GM18519 (cell line): Measurements from ENCODE around the gene EFCAB9.
"Not testable (repeated sequence)": the region's sequence is repeated elsewhere in the genome, so short reads cannot be mapped to it uniquely, and the experiment has no call there.

Experiments
- ATAC-seq: cut with Tn5 transposase; IDR thresholded peaks from one replicate; pipeline ENCODE4 v1.9.1; 2021; ENCODE audit warnings: mild to moderate bottlenecking, moderate library complexity; ENCODE audit not compliant: unreplicated experiment, low FRiP score

Gene EFCAB9

DNA sequence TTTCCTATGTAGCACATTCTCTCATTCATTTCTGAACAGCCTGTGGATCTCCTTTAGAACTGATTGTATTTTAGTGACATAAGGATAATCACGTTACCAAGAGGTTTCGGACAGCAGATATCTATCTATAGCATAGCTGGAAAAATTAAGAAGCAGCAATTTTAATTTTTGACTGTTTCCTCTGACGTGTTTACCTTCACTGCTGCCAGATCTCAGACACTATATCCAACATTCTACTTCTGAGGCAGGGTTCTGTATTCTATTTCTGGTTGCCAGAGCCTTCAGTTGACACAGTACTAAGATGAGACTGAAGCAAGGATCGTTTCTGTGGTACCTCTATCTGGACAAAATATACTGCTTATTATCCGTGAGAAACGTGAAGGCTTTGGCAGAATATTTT lies at the start of gene EFCAB9:
TSS of gene EFCAB9 (plus strand) at position 301 of the 400 bp plus-strand sequence. CDS start at position 302, 1 bp downstream.
- no peak for ATAC-seq

DNA sequence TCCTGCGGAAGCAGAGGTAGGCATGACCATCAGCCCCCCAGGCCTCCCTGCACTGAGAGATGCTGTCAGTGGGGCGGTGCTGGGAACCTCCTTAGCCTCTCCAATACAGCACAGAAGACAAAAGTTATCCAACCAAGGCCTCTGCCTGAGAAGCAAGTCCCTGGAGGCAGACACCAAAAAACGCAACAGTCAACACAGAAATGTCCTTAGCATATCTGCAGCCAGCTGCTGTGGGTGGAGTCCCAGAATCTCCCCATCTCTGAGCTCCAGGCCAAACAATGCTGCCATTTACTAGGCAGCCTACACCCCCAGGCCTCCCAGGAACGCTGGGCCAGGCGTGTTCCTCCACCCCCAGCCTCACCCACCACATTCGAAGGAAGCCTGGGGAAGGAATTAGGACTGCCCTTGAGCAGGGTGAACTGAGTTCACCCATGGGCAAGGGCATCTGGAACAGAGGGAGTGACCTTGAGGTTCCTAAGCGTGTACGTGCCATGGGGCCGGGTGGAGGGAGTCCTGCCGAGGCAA lies 49.6 kb upstream of the EFCAB9 start:
- ATAC-seq: no peak

DNA sequence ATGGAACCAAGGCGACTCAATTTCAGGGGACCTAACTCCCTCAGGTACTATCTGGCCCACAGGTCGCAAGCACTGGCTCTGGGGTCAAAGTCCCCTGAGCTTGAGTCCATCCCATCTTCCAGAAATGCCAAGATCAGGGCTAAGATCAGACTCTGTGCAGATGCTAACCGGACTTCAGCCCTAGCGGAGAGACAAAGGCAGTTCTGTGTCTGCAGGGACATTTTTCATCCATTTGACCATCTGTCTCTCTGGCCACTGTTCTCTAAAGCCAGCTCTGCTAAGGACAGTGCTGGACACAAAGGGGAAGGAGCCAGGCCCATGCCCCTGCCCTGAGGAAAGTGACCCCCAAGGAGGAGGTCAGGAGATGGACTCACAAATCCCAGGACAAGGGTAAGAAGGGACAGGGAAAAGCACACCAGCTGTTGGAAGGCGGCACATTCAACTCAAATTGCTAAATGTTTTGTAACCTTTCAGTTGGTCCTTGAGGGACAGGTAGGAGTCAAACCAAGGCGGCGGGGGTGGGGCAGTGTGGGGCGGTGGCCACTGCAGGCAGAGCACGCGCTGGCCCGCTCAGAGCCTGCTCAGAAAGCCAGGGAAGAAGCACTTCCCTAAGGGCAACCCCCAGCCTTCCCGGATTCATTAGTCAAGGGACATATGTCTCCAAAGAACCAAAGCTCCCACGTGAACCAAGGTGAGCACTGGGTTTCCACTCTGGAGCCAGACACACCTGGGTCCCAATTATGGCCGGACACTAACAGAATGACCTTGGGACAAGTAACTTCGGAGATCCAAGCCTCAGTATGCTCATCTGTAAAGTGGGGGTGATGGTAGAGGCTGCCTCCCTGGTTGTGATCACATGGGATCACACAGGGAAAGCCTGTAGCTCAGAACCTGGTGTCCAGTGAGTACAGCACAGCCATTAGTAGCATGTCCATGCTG lies 48.8 kb upstream of the EFCAB9 start:
- ATAC-seq: no peak

DNA sequence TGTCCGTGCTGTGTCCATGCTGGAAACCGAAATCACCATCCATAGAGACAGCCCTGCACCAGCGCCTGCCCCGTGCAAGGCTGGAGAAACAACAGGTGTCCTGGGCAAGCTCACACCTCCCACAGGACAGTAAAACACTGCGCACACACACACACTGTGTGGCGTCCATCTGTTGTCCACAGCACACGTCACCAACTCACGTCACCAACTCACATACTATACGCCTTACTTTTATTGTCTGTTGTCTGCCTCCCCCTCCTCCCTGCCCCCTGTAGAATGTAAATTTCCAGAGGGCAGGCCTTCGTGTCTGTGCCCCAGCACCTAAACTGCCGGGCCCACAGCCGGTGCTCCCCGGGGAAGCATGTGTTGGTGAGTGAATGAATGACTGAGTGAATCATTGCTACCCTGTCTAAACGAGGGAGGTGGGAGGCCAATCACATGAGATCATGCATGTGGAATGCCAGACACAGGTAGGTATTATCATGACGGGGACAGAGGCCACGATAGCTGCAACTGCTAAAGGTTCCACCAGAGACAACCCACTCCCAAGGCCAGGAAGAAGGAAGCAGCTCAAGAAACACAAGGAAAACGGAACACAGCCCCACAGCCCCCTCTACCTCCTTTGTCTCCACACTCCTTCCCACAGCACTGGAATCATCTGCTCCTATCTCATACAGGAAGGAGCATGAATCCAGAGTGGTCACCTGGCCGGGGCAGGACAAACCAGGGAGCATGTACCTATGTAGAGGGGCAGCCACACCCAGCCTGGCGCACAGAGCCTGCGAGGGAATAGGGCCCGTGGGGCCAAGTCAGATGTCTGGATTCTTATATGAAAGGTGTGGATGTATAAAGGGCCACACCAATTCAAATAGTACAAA lies 47.9 kb upstream of the EFCAB9 start:
- ATAC-seq: no peak

DNA sequence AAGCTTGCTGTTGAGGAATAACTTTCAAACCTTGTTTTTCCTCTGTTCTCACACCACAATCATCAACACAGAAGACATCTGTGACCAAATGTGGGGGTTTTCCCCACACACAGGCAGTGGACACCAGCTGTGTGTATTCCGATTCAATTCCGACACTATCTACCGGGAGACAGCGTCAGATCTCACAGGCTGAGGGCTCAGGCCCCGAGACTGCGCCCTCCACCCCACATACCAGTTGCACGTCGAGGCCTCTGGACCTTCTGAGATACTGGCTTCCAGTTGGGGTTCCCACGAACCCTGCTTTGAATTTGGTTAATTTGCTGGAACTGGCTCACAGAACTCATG lies 47.3 kb upstream of the EFCAB9 start:
- no peak for ATAC-seq

DNA sequence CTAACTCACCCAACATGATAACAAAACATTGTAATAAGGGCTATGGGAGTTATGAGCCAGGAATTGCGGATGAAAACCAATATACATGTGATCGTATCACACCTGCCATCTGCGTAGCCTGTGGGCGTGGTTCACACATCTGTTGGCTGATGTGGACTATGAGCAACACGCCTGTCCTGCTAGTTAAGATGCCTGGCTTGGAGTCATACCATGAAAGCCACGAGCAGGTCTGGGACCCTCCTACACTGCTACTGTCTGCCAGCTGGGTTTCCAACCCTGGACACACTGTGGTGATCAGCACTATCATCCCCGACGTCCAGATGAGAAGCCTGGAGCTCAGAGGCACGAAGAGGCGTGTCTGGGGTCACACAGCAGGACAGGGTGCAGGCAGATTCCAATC lies 46.1 kb upstream of the EFCAB9 start:
- no peak for ATAC-seq

DNA sequence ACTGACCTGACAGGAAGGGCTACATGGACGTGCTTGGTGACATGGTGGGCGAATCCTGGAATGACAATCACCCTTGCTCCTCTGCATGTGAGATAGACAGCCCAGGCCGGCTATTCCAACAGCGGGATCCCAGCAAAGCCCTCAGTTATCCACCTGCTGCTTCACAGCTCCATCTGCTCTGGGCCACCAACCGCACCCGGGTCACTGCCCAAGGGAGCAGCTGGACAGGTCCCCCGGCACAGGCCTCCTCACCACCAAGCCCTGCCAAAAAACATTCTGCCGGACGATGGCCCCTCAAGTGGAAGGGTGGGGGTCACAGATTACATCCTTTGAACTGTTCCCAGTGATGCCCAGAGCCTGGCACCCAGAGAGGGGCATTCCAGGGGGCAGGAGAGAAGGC lies 45.6 kb upstream of the EFCAB9 start:
- no peak for ATAC-seq

DNA sequence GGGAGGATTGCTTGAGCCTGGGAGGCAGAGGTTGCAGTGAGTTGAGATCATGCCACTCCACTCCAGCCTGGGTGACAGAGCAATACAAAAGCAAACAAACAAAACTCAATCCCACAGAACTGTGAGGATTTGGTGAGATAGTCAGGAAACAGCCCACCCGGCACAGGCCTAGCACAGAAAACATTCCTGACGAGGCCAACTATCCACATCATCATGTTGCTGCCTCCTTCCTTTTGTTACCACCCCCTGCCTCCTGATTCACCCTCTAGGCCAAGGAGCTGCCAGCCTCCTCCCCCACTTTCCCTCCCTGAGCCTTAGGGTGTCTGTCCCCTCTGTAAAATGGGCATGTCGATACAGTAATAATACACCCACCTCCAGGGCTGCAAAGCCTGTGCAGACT lies 44.9 kb upstream of the EFCAB9 start:
- no peak for ATAC-seq

DNA sequence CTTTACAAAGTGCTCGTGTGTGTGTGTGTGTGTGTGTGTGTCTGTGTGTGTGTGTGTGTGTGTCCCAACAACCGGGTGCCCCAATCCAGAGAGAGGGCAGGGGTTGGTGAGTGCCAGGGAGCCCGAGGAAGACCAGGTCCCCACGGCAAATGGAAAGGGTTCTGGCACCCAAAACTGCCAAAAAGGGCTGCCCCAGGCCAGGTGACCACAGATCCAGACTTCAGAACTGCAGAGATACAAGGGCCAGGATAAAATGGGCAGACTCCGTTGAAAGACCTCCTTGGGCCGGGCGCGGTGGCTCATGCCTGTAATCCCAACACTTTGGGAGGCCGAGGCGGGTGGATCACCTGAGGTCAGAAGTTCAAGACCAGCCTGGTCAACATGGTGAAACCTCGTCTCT lies 44.5 kb upstream of the EFCAB9 start:
- ATAC-seq: not testable (repeated sequence)

DNA sequence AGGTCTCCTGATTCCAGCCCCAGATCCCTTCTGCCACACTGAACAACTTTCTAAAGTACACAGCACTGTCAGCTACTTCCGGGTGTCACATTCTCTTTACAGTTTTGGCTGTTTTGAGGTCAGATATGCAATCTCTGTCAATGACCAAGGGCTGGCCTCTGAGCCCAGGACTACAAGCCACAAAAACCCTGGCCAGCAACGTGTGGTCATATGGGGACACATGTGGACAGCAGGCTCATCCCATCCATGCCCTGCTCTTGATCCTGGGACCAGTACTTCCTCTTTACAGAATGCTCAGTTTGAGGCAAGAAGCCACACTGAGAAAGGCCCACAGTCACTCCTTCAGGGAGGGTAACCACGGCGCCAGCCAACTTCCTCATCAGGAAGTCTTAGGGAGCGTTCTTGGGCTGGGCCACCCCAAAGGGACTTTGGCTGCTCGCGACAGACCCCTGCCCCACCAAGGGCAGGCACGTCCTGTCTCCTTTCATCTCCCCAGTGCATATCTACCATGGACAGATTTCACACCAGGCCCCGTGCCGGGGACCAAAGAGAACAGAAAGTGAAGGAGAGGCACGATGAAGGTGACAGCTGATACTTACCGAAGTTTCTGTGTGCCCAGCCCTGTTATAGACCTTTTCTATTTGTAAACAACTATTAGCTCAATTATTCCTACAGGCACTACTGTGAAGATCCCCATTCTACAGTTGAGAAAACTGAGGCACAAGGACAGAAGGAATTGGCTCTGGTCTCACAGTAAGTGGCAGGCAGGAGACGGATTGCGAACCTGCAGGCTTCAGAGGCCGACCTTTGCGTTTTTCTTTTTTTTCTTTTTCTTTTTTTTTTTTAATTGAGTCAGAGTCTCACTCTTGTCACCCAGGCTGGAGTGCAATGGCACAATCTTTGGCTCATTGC lies 43.2 kb upstream of the EFCAB9 start:
- ATAC-seq: no peak

DNA sequence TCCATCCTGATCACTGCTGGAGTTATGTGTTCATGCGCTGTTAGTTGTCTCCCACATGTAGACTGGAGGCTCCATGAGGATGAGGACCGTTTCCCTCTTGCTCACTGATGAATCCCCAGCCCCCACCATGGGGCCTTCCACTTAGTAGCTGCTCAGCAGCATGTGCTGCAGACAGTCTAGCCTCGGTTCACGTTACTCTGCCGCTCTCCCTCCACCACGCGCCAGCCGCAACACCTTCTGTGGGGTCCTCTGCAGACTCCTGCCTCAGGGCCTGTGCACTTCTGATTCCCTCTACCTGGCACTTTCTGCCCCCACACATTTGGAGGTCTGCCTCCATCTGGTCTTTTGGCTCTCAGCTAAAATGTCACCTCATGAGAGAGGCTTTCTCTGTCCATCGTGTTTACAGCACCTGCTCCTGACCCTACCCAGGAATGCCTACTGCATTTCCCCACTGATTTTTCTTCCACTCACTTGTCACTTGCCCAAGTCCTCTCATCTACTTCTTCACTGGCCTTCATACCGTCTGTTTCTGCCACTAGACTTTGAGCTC lies 42.2 kb upstream of the EFCAB9 start:
- no peak for ATAC-seq

DNA sequence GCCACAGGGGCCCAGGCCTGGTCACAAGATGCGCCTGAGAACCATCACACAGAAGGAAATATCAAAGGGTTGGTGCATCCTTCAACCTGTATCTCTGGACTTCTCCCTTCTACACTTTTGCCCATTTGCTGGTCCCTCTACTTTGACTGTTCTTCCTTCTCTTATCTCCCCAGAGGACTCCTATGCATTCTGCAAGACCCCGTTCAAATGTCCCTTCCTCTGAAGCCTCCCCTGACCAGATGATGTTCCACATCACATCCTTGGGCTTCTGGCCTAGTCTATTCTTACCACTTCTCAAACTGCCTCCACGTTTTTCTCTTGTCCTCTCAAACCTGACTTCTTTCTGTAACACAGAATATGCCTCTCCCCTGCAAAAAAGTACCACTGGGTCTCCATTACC lies 40.3 kb upstream of the EFCAB9 start:
- ATAC-seq: no peak

DNA sequence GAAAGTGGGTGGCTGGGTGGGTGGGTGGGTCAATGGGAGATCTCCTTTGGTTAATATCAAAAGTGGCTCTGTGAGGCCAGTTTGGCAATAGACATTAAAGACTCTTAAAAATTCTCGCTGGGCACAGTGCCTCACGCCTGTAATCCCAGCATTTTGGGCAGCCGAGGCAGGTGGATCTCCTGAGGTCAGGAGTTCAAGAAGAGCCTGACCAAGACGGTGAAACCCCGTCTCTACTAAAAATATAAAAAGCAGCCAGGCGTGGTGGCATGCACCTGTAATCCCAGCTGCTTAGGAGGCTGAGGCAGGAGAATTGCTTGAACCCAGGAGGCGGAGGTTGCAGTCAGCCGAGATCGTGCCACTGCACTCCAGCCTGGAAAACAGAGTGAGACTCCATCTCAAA lies 38.9 kb upstream of the EFCAB9 start:
- ATAC-seq: not testable (repeated sequence)

DNA sequence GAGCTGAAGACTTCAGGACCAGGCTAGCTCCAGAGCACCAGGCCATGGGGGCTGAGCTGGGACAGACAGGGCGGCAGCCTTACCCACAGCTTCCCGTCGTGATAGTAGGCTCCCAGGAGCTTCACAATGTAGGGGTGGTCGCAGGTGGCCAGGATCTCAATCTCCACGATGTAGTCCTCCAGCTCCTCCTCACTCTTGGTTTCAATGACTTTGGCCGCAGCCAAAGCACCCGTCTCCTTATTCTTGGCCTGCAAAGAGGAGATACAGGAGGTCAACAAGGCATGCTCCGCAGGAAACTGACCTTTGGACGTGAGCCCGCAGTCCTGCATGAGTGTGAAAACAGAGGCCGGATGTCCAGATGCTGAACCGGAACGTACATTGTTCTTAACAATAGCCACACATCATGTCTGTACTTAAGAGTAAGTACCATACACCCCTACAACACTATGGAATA lies 37.4 kb upstream of the EFCAB9 start:
- no peak for ATAC-seq

DNA sequence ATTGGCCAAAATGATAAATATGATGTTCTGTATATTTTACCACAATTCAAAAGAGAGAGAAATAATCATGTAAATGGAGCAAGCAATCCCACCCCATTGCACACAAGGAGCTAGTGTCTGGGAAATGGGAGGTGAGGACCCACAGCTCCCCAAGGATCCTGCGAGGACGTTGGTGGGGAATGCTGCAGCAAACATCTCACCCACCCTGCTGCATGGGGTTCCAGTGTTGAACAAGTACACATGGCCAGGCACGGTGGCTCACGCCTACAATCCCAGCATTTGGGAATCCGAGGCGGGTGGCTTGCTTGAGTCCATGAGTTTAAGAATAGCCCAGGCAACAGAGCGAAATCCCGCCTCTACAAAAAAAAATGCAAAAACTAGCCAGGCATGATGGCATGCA lies 35.0 kb upstream of the EFCAB9 start:
- no peak for ATAC-seq

DNA sequence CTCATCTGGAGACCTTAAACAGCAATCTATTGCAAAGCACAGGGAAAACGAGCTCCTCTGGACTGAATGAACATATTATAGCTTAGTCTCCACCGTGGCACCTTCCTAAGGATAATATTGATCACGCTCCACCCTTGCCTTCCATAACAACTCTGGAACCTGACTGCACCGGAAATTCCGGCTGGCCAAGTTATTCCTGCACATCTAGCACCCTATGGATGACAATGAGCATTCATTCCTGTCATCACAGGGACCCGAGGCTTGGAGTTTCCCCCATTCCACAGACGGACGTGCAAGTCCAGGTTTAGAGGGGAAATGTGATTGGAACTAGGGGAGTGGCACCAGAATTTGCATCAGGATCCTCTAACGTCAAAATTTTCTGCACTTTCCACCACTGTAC lies 33.5 kb upstream of the EFCAB9 start:
- ATAC-seq: no peak

DNA sequence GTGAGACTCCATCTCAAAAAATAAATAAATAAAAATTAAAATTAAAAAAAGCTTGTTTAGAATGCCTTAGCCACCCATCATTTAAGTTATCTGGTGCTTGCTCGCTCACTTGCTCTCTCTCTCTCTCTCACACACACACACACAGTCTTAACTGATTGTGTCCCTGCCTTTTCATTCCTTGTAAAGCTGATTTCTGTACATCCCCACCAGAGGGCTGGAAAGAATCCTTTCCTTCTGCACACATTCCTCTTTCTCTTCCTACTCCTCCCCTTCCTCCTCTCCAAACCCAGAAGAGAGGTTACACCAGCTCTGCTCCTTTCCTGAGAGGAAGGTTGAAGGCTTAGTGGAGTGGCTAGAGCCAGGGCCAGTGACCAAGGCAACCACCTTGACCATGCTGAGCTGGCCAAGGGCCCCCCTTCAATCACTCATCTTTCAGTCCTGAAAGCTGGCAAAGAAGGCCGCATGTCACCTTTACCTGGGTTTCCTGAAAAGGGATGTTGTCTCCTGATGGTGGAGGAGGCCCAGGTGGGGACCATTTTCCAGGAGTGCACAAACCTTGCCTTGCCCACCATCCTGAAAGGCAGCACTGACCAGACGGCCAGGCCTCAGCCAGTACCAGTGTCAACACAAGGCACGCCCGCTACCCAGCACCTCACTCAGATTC lies 31.5 kb upstream of the EFCAB9 start:
- ATAC-seq: no peak

DNA sequence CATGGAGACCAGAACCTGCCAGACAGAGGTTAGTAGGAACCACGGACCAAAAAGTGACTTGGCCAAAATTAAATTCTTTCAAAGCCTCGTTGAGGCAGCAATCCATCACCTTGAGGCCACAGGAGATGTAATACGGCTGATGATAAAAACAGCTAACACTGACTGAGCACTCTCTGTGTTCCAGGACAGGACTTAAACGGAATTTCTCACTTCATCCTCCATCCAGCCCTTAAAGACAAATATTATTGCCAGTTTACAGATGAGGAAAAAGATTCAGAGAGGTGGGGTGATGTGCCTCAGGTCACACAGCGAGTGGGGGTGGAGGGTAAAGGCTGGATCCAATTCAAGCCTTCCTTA lies 31.0 kb upstream of the EFCAB9 start:
- ATAC-seq: no peak

DNA sequence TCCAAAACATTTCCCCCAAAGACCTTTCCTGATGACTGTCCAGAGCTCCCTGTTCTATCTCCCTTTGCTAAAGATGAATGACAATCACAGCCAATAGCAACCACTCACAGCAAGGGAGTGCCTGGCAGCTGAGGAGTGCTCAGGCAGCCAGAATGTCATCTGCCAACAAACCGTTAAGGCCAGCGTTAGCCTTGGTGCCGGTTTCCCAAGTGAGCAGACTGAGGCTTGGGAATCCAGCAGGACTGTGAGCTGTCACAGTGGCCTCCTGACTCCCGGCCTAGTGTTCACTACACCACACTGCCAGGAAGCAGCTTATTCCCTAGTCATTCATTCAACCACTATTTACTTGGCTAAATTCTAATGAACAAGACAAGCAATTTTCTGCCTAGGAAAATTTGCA lies 30.6 kb upstream of the EFCAB9 start:
- ATAC-seq: no peak
